Measurements from ENCODE around the gene PLXNA4. TPM values are rescaled to one million over a fixed set of nuclear protein-coding genes. Genes with fewer than 3 reads are reported as not detected.

Gene PLXNA4
- total RNA-seq, 1 experiment from 2014 or later: 0.10 TPM

- BruUV-seq (replicated peaks): no TSS peak
- Histone ChIP-seq H3K27me3 (ENCODE audit: control insufficient read depth, insufficient read depth, low read length) (peaks cover 41% of the 10 kb centered on the region), H3K9me3 (ENCODE audit: control insufficient read depth, insufficient read depth, low read depth, low read length) (no peaks in the 10 kb centered on the region), H3K4me3 (ENCODE audit: low read depth in 2 of 2, low read length in 2 of 2) (no peak overlapping the region), H3K36me3 (ENCODE audit: control insufficient read depth, insufficient read depth, low read length) (no peaks in the 10 kb centered on the region), H3K4me1 (ENCODE audit: control insufficient read depth, insufficient read depth, low read length) (no peaks in the 10 kb centered on the region; the same call in 1 of the 2 replicates), H3K27ac (ENCODE audit: low read length) (no peak overlapping the region)
- DNase-seq (ENCODE audit: low read depth, low spot score) (no peak), ATAC-seq (no peak)
- ChIA-PET CTCF (no interaction called here), POLR2A (no interaction called here)
- intact Hi-C loops (cut with micrococcal nuclease; ENCODE audit: unreplicated experiment): no loop called here
- in situ Hi-C loops (cut with HindIII; ENCODE audit: low pct_unique_long_range_greater_than_20kb, low sequenced_read_pairs): no loop called here
- TF ChIP-seq TCF7L2 (IDR thresholded peaks at IDR 0.05; ENCODE audit: low read depth, low read length) (no peak), POLR2AphosphoS5 (IDR thresholded peaks at IDR 0.05; ENCODE audit: low read depth, low read length) (no peak), CTCF (IDR thresholded peaks at IDR 0.05) (no peak), REST (IDR thresholded peaks at IDR 0.05; ENCODE audit: insufficient read depth in 1 of 2, low read depth in 2 of 2, low read length in 1 of 2) (no peak), SIN3A (IDR thresholded peaks at IDR 0.05; ENCODE audit: borderline replicate concordance, insufficient read depth, low read depth, low read length) (no peak)
Observed at GRCh38 chr7:132578826-132579225, 2.6 kb upstream of the PLXNA4 start.

GRCh38 chr7:132578050-132578370 lies 1.7 kb upstream of the PLXNA4 start:
- POLR2A ChIA-PET: no interaction called here

More at GRCh38 chr7:132578050-132578370, 1.7 kb upstream of the PLXNA4 start:
- H3K9me3 ChIP-seq (ENCODE audit: control insufficient read depth, insufficient read depth, low read depth, low read length): no peaks in the 10 kb centered on the region
- in situ Hi-C loops (cut with HindIII; ENCODE audit: low pct_unique_long_range_greater_than_20kb, low sequenced_read_pairs) (no loop called here), intact Hi-C loops (cut with micrococcal nuclease; ENCODE audit: unreplicated experiment) (no loop called here)
- no peak for TF ChIP-seq TCF7L2 (IDR thresholded peaks at IDR 0.05; ENCODE audit: low read depth, low read length)
- TF ChIP-seq CTCF (IDR thresholded peaks at IDR 0.05): no peak
- no peak for TF ChIP-seq SIN3A (IDR thresholded peaks at IDR 0.05; ENCODE audit: borderline replicate concordance, insufficient read depth, low read depth, low read length)
- no peak for TF ChIP-seq POLR2AphosphoS5 (IDR thresholded peaks at IDR 0.05; ENCODE audit: low read depth, low read length)
- no peak overlapping the region for H3K4me3 ChIP-seq (ENCODE audit: low read depth in 2 of 2, low read length in 2 of 2)
- no peak for DNase-seq (ENCODE audit: low read depth, low spot score)
- peaks cover 48% of the 10 kb centered on the region for H3K27me3 ChIP-seq (ENCODE audit: control insufficient read depth, insufficient read depth, low read length)
- no peaks in the 10 kb centered on the region for H3K36me3 ChIP-seq (ENCODE audit: control insufficient read depth, insufficient read depth, low read length)
- no TSS peak for BruUV-seq (replicated peaks)
- CTCF ChIA-PET: no interaction called here
- H3K27ac ChIP-seq (ENCODE audit: low read length): no peak overlapping the region
- no peaks in the 10 kb centered on the region; the same call in 1 of the 2 replicates for H3K4me1 ChIP-seq (ENCODE audit: control insufficient read depth, insufficient read depth, low read length)
- ATAC-seq: no peak

Measured in Panc1 (cell line).